HS-27A (cell line): ENCODE measurements around the gene CADM4.

Source experiments
- DNase-seq: peaks from one replicate; pipeline ENCODE4 v3.0.0-alpha.2; 2012; ENCODE audit warnings: low read depth, missing footprints

CADM4 gene

DNA sequence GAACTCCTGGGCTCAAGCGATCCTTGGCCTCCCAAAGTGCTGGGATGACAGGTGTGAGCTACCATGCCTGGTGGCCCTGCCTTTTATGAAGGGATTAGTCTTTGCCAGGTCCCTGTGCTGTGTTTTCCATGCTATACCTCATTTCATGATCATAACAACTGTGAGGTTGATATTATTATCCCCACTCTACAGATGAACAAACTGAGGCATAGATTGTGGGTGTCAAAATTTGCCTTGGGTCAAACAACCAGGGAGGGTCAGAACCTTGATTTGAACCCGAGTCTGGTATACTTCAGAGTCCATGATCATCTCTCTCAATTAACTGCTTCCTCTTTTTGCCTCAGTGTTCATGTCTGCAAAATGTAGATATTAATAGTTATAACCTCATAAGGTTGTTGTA lies 57.2 kb downstream of the CADM4 start:
- DNase-seq, result no peak

DNA sequence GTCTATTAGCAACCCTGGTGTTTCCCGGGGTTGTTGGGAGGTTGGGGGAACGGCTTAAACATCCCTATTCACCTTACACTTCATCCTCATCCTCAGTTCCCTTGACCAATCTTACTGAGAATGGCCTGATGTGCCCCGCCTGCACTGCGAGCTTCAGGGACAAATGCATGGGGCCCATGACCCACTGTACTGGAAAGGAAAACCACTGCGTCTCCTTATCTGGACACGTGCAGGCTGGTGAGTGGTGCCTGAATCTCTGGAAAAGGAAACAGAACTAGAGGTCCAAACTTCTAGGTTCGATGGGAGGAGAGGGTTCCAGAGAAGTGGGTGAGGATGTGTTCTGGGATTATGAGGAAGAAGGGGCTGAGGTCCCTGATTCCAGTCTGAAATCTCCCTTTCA lies 58.2 kb downstream of the CADM4 start:
- DNase-seq, result no peak

DNA sequence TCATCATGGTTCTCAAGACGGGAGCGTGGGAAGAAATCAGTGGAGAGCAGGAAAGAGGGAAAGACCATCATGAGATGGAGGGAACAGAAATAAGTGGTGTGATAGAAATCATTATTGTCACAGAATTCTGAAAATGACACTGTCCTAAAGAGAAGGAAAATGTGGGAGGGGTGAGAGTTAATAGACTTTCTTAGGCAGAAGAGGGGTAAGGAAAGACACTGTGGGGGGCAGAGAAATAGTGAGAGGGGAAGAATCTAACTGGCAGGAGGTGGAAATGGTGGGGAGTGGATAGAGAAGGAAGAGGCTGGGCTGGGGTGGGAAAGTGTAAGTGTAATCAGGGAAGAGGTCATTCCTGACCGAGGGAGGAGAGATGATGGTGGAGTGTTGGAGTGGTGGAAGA lies 60.9 kb downstream of the CADM4 start:
- DNase-seq, result no peak

DNA sequence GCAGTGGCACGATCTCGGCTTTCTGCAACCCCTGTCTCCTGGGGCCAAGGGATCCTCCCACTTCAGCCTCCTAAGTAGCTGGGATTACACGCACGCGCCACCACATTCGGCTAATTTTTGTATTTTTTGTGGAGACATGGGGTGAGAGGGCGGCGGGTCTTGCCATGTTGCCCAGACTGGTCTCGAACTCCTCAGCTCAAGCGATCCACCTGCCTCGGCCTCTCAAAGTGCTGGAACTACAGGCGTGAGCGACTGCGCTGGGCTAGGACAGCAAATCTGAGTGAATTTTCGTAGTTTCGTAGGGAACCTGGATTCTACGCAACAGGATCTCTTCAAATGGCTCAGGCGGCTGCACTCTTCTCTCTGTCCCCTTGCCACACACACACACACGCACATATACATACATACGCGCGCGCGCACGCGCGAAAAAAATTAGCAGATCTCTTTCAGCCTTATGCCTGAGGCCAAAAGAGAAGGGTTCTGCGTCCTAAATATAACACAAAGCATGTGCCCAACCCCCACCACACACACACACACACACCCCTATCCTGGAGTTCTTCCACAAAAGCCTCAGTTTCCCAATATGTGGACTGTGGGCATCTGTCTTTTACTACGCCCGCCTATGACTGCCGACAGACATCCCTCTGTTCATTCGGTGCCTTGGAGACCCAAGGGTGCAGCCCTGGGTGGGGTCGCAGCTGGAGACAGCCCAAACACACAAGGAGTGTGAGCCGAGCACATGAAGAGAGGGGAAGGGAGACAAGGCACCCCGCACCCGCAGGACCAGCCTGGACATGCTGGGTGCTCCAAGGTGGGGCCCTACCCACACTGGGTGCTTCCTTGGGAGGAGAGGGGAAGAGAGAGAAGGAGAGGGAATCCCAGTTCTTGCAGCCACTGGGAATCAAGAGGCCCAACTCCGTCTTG lies 63.4 kb downstream of the CADM4 start:
- no peak for DNase-seq

DNA sequence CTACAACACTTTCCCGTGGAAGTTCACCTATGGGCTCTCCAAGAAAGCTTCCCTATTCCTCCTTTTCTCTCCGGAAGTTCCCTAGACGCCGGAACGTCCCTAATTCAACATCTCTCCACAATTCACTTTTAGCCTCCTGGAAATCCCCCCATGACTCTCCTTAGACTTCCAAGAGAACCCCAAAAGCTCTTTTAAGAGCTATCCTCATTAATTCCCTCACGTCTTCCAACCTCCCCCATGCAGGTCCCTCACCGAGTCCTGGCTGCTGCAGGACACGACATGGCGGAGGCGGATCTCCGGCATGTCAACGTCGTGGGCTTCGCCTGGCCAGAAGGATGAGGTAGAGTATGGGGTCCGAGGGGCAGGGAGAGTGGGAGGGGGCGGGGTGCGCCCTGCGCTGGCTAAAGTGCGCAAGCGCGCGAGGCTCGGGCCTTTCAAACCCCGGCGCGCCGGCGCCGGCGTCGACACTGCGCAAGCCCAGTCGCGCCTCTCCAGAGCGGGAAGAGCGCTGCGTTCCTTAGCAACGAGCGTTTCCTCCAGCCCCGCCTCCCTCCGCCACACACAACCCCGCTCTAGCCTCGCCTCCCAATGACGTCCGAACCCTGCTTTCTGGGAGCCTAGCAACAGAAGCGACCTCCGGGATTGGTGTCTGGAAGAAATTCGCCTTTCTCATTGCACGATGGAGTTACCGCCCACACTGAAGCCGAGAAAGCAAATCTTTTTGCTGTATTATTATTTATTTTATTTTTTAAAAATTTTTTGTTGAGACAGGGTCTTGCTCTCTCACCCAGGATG lies 64.3 kb downstream of the CADM4 start, which contains the start of the genes PINLYP and XRCC1:
TSS of gene PINLYP (plus strand) at position 646 of the 795 bp plus-strand sequence. CDS start 1,391 bp downstream, outside the sequence.
TSS of gene XRCC1 (minus strand) at position 372 of the 795 bp plus-strand sequence. CDS start at position 303, 69 bp downstream.
- peak; percentile 97 for DNase-seq

DNA sequence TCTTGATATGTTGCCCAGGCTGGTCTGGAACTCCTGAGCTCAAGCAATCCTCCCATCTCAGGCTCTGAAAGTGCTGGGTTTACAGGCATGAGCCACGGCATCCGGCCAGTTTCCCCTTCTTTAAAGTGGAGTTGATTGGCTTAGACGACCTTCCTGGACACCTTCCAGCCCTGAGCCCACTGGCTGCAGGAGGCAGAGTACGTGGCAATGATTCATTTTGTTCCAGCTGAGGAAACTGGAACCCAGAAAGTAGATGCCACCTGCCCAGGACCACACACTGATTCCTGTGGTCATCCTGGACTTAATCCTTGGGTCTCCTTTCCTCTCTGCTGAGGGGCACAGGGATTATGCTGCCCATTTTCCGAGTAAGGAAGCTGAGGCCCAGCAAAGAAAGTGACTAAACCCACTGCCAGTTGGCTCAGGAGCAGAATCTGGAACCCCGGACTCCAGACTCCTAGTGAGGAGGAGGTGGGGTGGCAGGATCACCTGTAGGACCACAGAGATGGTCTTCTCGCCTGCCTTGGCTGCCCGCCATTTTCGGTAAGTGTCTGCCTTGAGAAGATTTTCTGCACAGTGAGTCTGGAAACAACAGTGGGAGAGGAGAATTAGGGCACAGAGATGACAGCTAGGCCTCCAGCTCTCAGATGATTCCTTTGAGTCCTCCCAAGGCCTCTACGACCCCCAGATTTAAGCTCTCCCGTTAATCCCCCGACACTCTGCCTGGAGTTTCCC lies 65.1 kb downstream of the CADM4 start:
- DNase-seq, result no peak
